Measurements from ENCODE around the gene MTG2.
A peak's percentile ranks its signal among the peaks of the same experiment; 100 is the strongest.

MTG2 gene

DNA sequence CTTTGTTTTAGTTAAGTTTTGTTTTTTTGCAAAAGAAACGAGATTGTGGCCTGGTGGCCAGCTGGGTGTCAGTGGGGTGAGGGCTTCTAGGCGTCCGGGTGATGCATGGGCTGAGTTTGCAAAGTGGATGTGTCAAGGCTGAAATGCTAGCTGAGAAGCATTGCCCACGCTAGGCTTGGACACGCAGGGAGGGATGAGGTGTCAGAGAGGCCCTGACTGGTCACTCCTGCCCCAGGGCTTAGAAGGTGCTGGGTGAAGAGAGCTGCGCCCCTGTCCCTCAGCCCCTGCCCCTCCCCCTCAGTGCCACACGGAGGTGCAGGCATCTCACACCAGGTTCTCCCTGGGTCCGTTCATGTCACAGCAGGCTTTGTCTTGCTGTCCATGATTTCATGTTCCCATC, 63.6 kb downstream of the MTG2 start:
- Mint-ChIP-seq H3K27me3 (ENCODE audit: low read depth) (no peaks in the 10 kb centered on the region), H3K36me3 (ENCODE audit: low read depth) (no peaks in the 10 kb centered on the region), H3K27ac (no peak overlapping the region), H3K4me1 (no peaks in the 10 kb centered on the region), H3K9me3 (no peaks in the 10 kb centered on the region), H3K4me3 (no peak overlapping the region)
- no peak for TF ChIP-seq CTCF (IDR thresholded peaks at IDR 0.05; ENCODE audit: unreplicated experiment in 3 of 3)

DNA sequence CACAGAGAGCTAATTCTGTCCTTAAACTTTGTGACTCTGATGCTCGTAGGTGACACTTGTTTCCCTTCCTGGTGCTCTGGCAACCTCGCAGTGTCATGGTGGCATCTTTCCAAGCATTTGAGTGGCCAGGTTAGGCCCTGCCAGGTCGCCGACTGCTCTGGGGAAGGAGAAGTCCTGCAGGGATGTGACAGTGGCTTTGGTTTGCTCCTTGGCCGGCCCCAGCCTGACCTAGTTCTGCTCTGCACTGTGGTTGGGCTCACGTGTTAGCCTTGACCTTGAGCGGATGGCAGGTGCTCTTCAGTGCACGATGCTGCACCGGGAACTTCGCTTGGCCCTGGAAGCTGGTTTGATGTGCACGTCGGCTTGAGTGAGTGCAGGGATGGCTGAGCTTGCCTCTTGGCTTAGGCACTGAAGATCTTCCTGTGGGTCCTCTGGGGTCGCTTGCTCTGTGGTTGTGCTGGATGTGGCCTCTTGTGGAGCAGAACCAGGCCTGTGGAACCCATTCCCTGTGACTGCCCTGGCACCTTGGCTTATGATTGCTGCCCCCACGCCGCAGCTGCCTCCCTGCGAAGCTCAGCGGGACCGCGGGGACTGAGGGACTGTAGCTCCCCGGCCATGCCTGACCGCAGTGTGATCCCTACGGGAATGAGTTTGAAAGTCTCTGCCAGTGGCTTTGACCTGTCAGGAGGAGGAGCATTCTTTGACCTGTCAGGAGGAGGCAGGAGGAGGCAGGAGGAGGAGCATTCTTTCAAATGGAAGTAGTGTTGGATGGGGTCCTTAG, 64.2 kb downstream of the MTG2 start:
- no peak for TF ChIP-seq CTCF (IDR thresholded peaks at IDR 0.05; ENCODE audit: unreplicated experiment in 3 of 3)
- Mint-ChIP-seq H3K27me3 (ENCODE audit: low read depth) (no peaks in the 10 kb centered on the region), H3K9me3 (no peaks in the 10 kb centered on the region), H3K4me1 (no peaks in the 10 kb centered on the region), H3K27ac (peak overlapping the region in 1 of 3 experiments; percentile 14), H3K36me3 (ENCODE audit: low read depth) (no peaks in the 10 kb centered on the region), H3K4me3 (no peak overlapping the region)

DNA sequence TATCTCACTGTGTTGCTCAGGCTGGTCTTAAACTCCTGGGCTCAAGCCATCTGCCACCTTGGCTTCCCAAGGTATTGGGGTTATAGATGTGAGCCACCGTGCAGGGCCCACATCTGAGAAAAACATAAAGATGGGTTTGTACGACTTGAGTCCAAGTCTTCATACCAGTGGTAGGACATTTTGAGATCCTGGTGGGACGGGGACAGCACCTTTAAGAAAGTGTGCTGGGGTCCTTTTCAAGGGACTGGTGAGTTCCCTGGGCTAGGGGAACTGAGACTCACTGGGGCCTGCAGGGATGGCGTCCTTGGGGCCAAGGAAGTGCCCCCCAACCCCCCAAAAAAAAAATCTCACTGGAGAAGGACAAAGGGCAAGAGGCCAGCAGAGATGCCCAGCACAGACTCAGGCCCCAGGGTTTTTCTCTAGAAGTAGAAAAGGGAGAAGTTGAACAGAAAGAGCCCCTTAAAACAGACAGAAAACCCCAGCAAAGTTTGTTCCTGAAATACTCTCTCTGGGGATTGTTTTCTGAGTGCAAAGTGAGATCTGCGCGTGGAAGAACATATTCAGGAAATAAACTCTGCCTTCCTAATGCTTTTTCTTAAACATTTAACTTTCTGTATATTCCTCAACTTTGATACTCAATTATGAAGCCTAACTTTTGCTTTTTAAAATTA, 66.2 kb downstream of the MTG2 start:
- H3K27me3 Mint-ChIP-seq (ENCODE audit: low read depth) = no peaks in the 10 kb centered on the region
- H3K4me3 Mint-ChIP-seq = no peak overlapping the region
- peaks cover 1% of the 10 kb centered on the region for H3K36me3 Mint-ChIP-seq (ENCODE audit: low read depth)
- TF ChIP-seq CTCF (IDR thresholded peaks at IDR 0.05; ENCODE audit: unreplicated experiment in 3 of 3) = no peak
- H3K9me3 Mint-ChIP-seq = no peaks in the 10 kb centered on the region
- H3K4me1 Mint-ChIP-seq = peaks cover 1% of the 10 kb centered on the region
- no peak overlapping the region for H3K27ac Mint-ChIP-seq

GRCh38 chr20:62252342-62252966, 69.6 kb downstream of the MTG2 start:
- Mint-ChIP-seq H3K4me1 (peaks cover 10% of the 10 kb centered on the region), H3K9me3 (no peaks in the 10 kb centered on the region), H3K27me3 (ENCODE audit: low read depth) (no peaks in the 10 kb centered on the region), H3K27ac (no peak overlapping the region), H3K36me3 (ENCODE audit: low read depth) (peaks cover 16% of the 10 kb centered on the region), H3K4me3 (no peak overlapping the region)
- no peak for TF ChIP-seq CTCF (IDR thresholded peaks at IDR 0.05; ENCODE audit: unreplicated experiment in 3 of 3)

Data from nephron (organoid).